Measurements from ENCODE around the gene MIEF1. TPM values are rescaled to one million over a fixed set of nuclear protein-coding genes. Genes with fewer than 3 reads are reported as not detected.

The MIEF1 gene
- total RNA-seq, 1 experiment from 2014 or later = 49.4 TPM

GRCh38 chr22:39486951-39487825 is 14.9 kb upstream of the MIEF1 start:
- Mint-ChIP-seq H3K4me3 (ENCODE audit: unreplicated experiment) (no peak overlapping the region), H3K27me3 (ENCODE audit: insufficient read depth, unreplicated experiment) (no peaks in the 10 kb centered on the region), H3K4me1 (ENCODE audit: low read depth, unreplicated experiment) (peaks cover 4% of the 10 kb centered on the region), H3K27ac (ENCODE audit: unreplicated experiment) (no peak overlapping the region), H3K36me3 (ENCODE audit: insufficient read depth, unreplicated experiment) (peaks cover 11% of the 10 kb centered on the region), H3K9me3 (ENCODE audit: unreplicated experiment) (no peaks in the 10 kb centered on the region)
- CTCF ChIA-PET = interaction anchor here (0.9 to 1.7 kb wide), 3 partner anchors 9 to 42 kb away, joined by 3 to 4 read pairs (median 4); partner anchors contain the start of gene ATF4
- Histone ChIP-seq H3K4me3 (ENCODE audit: low read depth, low read length) (no peak overlapping the region), H3K4me1 (peaks cover 10% of the 10 kb centered on the region), H3K36me3 (ENCODE audit: control insufficient read depth, insufficient read depth, low read length) (no peaks in the 10 kb centered on the region), H3K27me3 (replicated peaks; ENCODE audit: control insufficient read depth, insufficient read depth, low read length) (no peaks in the 10 kb centered on the region), H3K9me3 (no peaks in the 10 kb centered on the region)
- no peak for TF ChIP-seq CTCF (IDR thresholded peaks at IDR 0.05; ENCODE audit: insufficient read depth in 1 of 2, low read depth in 1 of 2, low read length in 1 of 2, severe bottlenecking in 1 of 2, unreplicated experiment in 1 of 2)
- no peak for DNase-seq
- POLR2A ChIA-PET = no interaction called here
- intact Hi-C loops (cut with micrococcal nuclease; ENCODE audit: unreplicated experiment) = no loop called here
- BruUV-seq (replicated peaks) = no TSS peak

GRCh38 chr22:39487826-39488520 is 14.1 kb upstream of the MIEF1 start:
- Histone ChIP-seq H3K9me3 (no peaks in the 10 kb centered on the region), H3K27me3 (replicated peaks; ENCODE audit: control insufficient read depth, insufficient read depth, low read length) (no peaks in the 10 kb centered on the region), H3K4me1 (peaks cover 10% of the 10 kb centered on the region), H3K4me3 (ENCODE audit: low read depth, low read length) (no peak overlapping the region), H3K36me3 (ENCODE audit: control insufficient read depth, insufficient read depth, low read length) (no peaks in the 10 kb centered on the region)
- H3K4me3 Mint-ChIP-seq (ENCODE audit: unreplicated experiment) = no peak overlapping the region
- peaks cover 11% of the 10 kb centered on the region for H3K36me3 Mint-ChIP-seq (ENCODE audit: insufficient read depth, unreplicated experiment)
- H3K27me3 Mint-ChIP-seq (ENCODE audit: insufficient read depth, unreplicated experiment) = no peaks in the 10 kb centered on the region
- BruUV-seq (replicated peaks) = no TSS peak
- ChIA-PET POLR2A (no interaction called here), CTCF (interaction anchor here (1.0 to 1.7 kb wide), 2 partner anchors 8 to 41 kb away, joined by 4 read pairs; no protein-coding TSS in a partner anchor)
- no peak for TF ChIP-seq CTCF (IDR thresholded peaks at IDR 0.05; ENCODE audit: insufficient read depth in 1 of 2, low read depth in 1 of 2, low read length in 1 of 2, severe bottlenecking in 1 of 2, unreplicated experiment in 1 of 2)
- H3K9me3 Mint-ChIP-seq (ENCODE audit: unreplicated experiment) = no peaks in the 10 kb centered on the region
- no peak for DNase-seq
- peaks cover 4% of the 10 kb centered on the region for H3K4me1 Mint-ChIP-seq (ENCODE audit: low read depth, unreplicated experiment)
- intact Hi-C loops (cut with micrococcal nuclease; ENCODE audit: unreplicated experiment) = no loop called here
- H3K27ac Mint-ChIP-seq (ENCODE audit: unreplicated experiment) = no peak overlapping the region

GRCh38 chr22:39488563-39489083 is 13.5 kb upstream of the MIEF1 start:
- ChIA-PET POLR2A (no interaction called here), CTCF (interaction anchor here (2.0 kb wide), 1 partner anchor 26 kb away, joined by 5 read pairs; no protein-coding TSS in a partner anchor)
- peaks cover 15% of the 10 kb centered on the region for H3K36me3 Mint-ChIP-seq (ENCODE audit: insufficient read depth, unreplicated experiment)
- TF ChIP-seq CTCF (IDR thresholded peaks at IDR 0.05; ENCODE audit: insufficient read depth in 1 of 2, low read depth in 1 of 2, low read length in 1 of 2, severe bottlenecking in 1 of 2, unreplicated experiment in 1 of 2) = no peak
- Histone ChIP-seq H3K36me3 (ENCODE audit: control insufficient read depth, insufficient read depth, low read length) (no peaks in the 10 kb centered on the region), H3K27me3 (replicated peaks; ENCODE audit: control insufficient read depth, insufficient read depth, low read length) (no peaks in the 10 kb centered on the region), H3K9me3 (no peaks in the 10 kb centered on the region), H3K4me1 (peaks cover 12% of the 10 kb centered on the region), H3K4me3 (ENCODE audit: low read depth, low read length) (no peak overlapping the region)
- no peak overlapping the region for H3K4me3 Mint-ChIP-seq (ENCODE audit: unreplicated experiment)
- H3K4me1 Mint-ChIP-seq (ENCODE audit: low read depth, unreplicated experiment) = peaks cover 8% of the 10 kb centered on the region
- H3K9me3 Mint-ChIP-seq (ENCODE audit: unreplicated experiment) = no peaks in the 10 kb centered on the region
- intact Hi-C loops (cut with micrococcal nuclease; ENCODE audit: unreplicated experiment) = no loop called here
- DNase-seq = no peak
- BruUV-seq (replicated peaks) = no TSS peak
- H3K27me3 Mint-ChIP-seq (ENCODE audit: insufficient read depth, unreplicated experiment) = no peaks in the 10 kb centered on the region
- no peak overlapping the region for H3K27ac Mint-ChIP-seq (ENCODE audit: unreplicated experiment)

Data from Caco-2 (cell line).